SKM-1 treated with dmso at 0.1 percent for 144 hours (cell line): ENCODE data around the gene NT5C1A.

Experiments used
- DNase-seq: peaks from one replicate; lab custom pipeline; 2025; ENCODE audit not compliant: unreplicated experiment; lab: John Stamatoyannopoulos, UW

Gene NT5C1A

GRCh38 chr1:39613250-39613649 is 58.7 kb downstream of the NT5C1A start:
- DNase-seq: no peak

GRCh38 chr1:39609618-39610331 is 62.1 kb downstream of the NT5C1A start:
- peak; percentile 78 for DNase-seq
